ENCODE data around the gene GPX2.

GPX2 gene

GRCh38 chr14:64899958-64900357 is 42.6 kb downstream of the GPX2 start:
- DNase-seq (ENCODE audit: low read depth), result no peak
- no peak for TF ChIP-seq CTCF (IDR thresholded peaks at IDR 0.05; ENCODE audit: low read depth, low read length, missing control alignments)
- no peak overlapping the region for H3K4me3 ChIP-seq (ENCODE audit: low read depth, low read length)

- TF ChIP-seq CTCF (IDR thresholded peaks at IDR 0.05; ENCODE audit: low read depth, low read length, missing control alignments), result peak; percentile 48
- peak; percentile 38 for DNase-seq (ENCODE audit: low read depth)
- no peak overlapping the region for H3K4me3 ChIP-seq (ENCODE audit: low read depth, low read length)
These were observed 50.6 kb downstream of the GPX2 start for GRCh38 chr14:64891839-64892375.

GRCh38 chr14:64891173-64891838 is 51.2 kb downstream of the GPX2 start:
- no peak for DNase-seq (ENCODE audit: low read depth)
- no peak overlapping the region for H3K4me3 ChIP-seq (ENCODE audit: low read depth, low read length)
- TF ChIP-seq CTCF (IDR thresholded peaks at IDR 0.05; ENCODE audit: low read depth, low read length, missing control alignments), result no peak

GRCh38 chr14:64889352-64889751 is 53.2 kb downstream of the GPX2 start:
- TF ChIP-seq CTCF (IDR thresholded peaks at IDR 0.05; ENCODE audit: low read depth, low read length, missing control alignments), result no peak
- no peak for DNase-seq (ENCODE audit: low read depth)
- no peak overlapping the region for H3K4me3 ChIP-seq (ENCODE audit: low read depth, low read length)
